Measurements from ENCODE around the gene QSOX1.
"Not testable (repeated sequence)": the region's sequence is repeated elsewhere in the genome, so short reads cannot be mapped to it uniquely, and the experiment has no call there.

QSOX1 gene

GRCh38 chr1:180192172-180192571 is 37.5 kb downstream of the QSOX1 start:
- DNase-seq, result no peak

GRCh38 chr1:180193141-180194047 is 38.7 kb downstream of the QSOX1 start:
- DNase-seq, result no peak

GRCh38 chr1:180194048-180194425 is 39.4 kb downstream of the QSOX1 start:
- no peak for DNase-seq

GRCh38 chr1:180194546-180195207 is 40.0 kb downstream of the QSOX1 start:
- no peak for DNase-seq

- DNase-seq, result no peak
Measured at GRCh38 chr1:180195401-180195800, 40.7 kb downstream of the QSOX1 start.

GRCh38 chr1:180195916-180196315 is 41.2 kb downstream of the QSOX1 start:
- no peak for DNase-seq

- DNase-seq, result no peak
Measured at GRCh38 chr1:180196436-180197003, 41.9 kb downstream of the QSOX1 start.

- no peak for DNase-seq
Measured at GRCh38 chr1:180197231-180197630, 42.6 kb downstream of the QSOX1 start.

GRCh38 chr1:180198196-180198595 is 43.5 kb downstream of the QSOX1 start:
- no peak for DNase-seq

- no peak for DNase-seq
Measured at GRCh38 chr1:180198611-180199010, 43.9 kb downstream of the QSOX1 start.

- no peak for DNase-seq
Measured at GRCh38 chr1:180199018-180199417, 44.3 kb downstream of the QSOX1 start.

- DNase-seq, result no peak
Measured at GRCh38 chr1:180201451-180202200, 47.0 kb downstream of the QSOX1 start.

- not testable (repeated sequence) for DNase-seq
Measured at GRCh38 chr1:180202588-180202987, 47.9 kb downstream of the QSOX1 start.

- DNase-seq, result no peak
Measured at GRCh38 chr1:180204231-180204630, 49.6 kb downstream of the QSOX1 start.

GRCh38 chr1:180206581-180206980 is 51.9 kb downstream of the QSOX1 start:
- no peak for DNase-seq

- no peak for DNase-seq
Measured at GRCh38 chr1:180208264-180208663, 53.6 kb downstream of the QSOX1 start.

GRCh38 chr1:180210008-180210620 is 55.4 kb downstream of the QSOX1 start:
- DNase-seq, result no peak

GRCh38 chr1:180211156-180211859 is 56.6 kb downstream of the QSOX1 start:
- no peak for DNase-seq

- no peak for DNase-seq
Measured at GRCh38 chr1:180211860-180212229, 57.2 kb downstream of the QSOX1 start.

- peak in 1 of 4 experiments; percentile 10 for DNase-seq
Measured at GRCh38 chr1:180213401-180214170, 58.9 kb downstream of the QSOX1 start.
